GM10266 (cell line): ENCODE measurements around the gene RTEL1.

Experiments used
- DNase-seq: peaks from one replicate; pipeline ENCODE4 v3.0.0; 2012; ENCODE audit errors: extremely low spot score
- TF ChIP-seq, protein P1 (sequence below): IDR thresholded peaks from 2 replicates; pipeline ENCODE4 v1.5.1; 2012; ENCODE audit warnings: mild to moderate bottlenecking, low read depth; ENCODE audit not compliant: control insufficient read depth, insufficient read depth; ENCODE audit errors: missing control alignments

Gene RTEL1

DNA sequence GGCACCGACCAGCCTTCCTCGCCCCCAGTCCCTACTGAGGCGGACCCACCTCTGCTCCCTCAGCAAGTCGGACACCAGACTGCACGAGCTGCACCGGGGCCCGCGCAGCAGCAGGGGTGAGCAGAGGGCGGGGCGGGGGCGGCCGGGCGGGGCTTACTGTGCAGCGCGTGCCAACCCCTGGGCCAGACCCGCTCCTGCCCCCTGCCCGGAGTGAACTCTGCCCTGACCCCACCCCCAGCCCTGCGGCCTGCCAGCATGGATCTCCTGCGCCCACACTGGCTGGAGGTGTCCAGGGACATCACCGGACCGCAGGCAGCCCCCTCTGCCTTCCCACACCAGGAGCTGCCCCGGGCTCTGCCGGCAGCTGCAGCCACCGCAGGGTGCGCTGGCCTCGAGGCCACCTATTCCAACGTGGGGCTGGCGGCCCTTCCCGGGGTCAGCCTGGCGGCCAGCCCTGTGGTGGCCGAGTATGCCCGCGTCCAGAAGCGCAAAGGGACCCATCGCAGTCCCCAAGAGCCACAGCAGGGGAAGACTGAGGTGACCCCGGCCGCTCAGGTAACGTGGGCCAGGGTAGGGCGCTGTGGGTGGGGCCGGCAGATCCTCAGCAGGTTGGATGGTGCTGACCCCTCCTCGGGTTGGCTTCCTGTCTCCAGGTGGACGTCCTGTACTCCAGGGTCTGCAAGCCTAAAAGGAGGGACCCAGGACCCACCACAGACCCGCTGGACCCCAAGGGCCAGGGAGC, 80.0 kb downstream of the RTEL1 start:
- TF ChIP-seq, protein P1, sequence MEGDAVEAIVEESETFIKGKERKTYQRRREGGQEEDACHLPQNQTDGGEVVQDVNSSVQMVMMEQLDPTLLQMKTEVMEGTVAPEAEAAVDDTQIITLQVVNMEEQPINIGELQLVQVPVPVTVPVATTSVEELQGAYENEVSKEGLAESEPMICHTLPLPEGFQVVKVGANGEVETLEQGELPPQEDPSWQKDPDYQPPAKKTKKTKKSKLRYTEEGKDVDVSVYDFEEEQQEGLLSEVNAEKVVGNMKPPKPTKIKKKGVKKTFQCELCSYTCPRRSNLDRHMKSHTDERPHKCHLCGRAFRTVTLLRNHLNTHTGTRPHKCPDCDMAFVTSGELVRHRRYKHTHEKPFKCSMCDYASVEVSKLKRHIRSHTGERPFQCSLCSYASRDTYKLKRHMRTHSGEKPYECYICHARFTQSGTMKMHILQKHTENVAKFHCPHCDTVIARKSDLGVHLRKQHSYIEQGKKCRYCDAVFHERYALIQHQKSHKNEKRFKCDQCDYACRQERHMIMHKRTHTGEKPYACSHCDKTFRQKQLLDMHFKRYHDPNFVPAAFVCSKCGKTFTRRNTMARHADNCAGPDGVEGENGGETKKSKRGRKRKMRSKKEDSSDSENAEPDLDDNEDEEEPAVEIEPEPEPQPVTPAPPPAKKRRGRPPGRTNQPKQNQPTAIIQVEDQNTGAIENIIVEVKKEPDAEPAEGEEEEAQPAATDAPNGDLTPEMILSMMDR, result no peak
- peak; percentile 70 for DNase-seq

DNA sequence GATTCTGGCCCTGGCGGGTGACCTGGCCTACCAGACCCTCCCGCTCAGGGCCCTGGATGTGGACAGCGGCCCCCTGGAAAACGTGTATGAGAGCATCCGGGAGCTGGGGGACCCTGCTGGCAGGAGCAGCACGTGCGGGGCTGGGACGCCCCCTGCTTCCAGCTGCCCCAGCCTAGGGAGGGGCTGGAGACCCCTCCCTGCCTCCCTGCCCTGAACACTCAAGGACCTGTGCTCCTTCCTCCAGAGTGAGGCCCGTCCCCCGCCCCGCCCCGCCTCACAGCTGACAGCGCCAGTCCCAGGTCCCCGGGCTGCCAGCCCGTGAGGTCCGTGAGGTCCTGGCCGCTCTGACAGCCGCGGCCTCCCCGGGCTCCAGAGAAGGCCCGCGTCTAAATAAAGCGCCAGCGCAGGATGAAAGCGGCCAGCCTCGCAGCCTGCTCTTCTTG, 80.6 kb downstream of the RTEL1 start:
- DNase-seq, result peak; percentile 31
- TF ChIP-seq, protein P1, result no peak

DNA sequence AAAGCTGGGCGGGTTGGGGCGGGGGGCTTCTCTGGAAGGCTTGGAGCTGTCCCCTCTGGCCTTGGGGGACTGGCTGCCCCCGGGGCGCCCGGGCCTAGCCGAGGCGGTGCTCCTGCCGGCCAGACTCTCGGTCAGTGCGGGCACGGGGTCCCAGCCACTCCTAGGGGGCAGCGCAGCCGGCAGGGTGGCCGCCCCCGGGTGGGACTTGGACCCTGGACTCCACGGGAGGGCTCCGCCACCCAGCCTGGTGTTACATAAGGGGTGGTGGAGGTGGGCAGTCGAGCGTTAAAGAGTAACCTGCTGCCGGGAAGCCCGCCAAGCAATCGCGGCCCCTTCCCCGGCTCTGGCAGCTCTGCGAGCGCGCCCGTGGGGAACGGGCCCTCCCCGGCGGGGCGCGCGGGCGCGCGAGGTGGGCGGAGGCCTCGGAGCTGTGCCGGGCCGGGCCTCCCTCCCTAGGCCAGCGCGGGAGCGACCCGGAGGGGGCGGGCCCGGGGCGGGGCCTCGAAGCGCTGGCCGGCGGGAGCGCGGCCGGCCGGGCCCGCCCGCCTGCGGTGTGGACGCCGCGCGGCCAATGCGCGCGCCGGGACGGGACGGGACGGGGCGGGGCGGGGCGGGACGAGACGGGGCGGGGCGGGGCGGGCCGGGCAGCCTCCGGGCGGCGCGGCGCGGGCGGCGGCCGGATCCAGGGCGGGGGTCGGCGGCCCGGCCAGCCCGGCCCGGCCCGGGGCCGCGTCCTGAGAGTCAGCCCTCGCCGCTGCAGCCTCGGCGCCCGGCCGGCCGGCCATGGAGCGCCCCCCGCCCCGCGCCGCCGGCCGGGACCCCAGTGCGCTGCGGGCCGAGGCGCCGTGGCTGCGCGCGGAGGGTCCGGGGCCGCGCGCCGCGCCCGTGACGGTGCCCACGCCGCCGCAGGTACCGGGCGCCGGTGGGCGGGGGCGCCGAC, 81.3 kb downstream of the RTEL1 start, which contains the start of gene SLC2A4RG:
Gene SLC2A4RG (plus strand): TSS at position 647 of the 940 bp plus-strand sequence. CDS start 137 bp downstream, at position 784.
- TF ChIP-seq, protein P1, result no peak
- DNase-seq, result peak; percentile 99

DNA sequence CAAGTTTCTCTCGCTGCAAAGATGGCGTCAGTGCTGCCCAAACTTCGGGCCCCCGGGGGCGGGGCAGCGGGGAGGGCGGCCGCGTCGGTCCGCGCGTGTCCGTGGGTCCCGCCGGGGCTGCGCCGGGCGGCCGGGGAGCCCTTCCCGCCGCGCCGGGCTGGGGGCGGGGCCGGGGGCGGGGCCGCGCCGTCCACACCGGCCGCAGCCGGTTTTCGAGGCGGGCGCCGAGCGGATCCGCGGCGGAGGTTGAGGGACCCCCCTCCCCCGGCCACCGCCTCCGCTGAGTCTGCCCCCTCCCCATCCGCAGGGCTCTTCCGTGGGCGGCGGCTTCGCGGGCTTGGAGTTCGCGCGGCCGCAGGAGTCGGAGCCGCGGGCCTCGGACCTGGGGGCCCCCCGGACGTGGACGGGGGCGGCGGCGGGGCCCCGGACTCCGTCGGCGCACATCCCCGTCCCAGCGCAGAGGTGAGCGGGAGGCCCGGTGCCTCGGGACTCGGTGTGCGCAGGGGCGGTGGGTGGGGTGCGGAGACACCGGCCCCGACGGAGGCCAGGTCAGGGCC, 82.0 kb downstream of the RTEL1 start:
- peak; percentile 83 for DNase-seq
- TF ChIP-seq, protein P1, result no peak

DNA sequence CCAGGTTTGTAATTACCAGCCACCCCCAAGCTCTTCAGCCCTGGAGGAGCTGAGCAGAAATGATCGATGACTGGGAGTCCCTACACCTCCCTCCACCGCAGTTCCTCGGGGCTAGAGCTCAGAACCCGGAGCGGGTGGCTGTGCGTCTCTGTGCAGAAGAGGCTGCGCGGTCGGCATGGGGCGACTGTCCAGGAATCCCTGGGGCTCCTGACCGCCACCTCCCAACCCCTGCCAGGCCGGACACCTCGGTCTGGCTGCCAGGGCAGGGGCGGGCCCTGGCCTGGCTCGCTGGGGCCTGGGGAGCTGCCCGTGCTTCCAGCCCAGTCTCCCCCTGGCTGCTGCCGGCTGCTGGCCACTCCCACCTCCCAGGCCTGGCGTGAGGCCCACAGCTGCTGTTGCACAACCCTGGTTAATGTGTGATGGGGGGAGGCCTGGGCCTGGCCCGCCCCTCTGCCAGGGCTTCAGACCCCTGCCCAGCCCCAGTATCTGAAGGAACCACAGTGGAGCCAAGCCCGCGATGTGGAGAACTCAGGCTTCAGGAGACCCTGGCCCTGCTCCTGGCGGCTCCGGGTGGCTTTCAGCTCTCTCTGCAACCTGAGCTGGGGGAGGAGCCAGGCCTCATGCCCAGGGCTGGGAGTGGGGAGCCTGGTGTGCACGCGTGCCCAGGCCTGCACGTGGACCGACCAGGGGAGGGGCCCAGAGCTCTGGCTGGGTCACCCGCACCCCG, 82.7 kb downstream of the RTEL1 start:
- DNase-seq, result peak; percentile 74
- TF ChIP-seq, protein P1, result no peak

DNA sequence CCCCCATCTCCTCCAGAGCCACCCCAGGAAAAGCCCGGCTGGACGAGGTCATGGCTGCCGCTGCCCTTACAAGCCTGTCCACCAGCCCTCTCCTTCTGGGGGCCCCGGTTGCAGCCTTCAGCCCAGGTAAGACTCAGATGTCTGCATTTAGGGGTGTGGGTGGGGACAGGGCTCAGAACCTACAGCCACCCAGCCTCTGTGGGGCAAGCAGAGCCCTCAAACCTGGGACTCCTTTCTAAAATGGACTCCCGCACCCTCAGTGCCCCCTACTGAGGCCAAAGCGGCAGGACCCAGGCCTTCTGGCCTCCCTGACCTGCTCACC, 83.2 kb downstream of the RTEL1 start:
- TF ChIP-seq, protein P1, result no peak
- DNase-seq, result peak; percentile 42
